ENCODE data around the gene BTBD2. TPM values are rescaled to one million over a fixed set of nuclear protein-coding genes. Genes with fewer than 3 reads are reported as not detected.
"Not testable (repeated sequence)": the region's sequence is repeated elsewhere in the genome, so short reads cannot be mapped to it uniquely, and the experiment has no call there.

BTBD2 gene
- polyA plus RNA-seq, 2 donors, result 40.0 to 48.9 TPM

- H3K9me3 ChIP-seq (ENCODE audit: control insufficient read depth in 2 of 2, insufficient read depth in 1 of 2, low read depth in 1 of 2, low read length in 1 of 2); H3K4me3 ChIP-seq (ENCODE audit: low read depth in 1 of 2, low read length in 2 of 2); H3K4me1 ChIP-seq (ENCODE audit: control insufficient read depth in 2 of 2, insufficient read depth in 2 of 2, low read length in 1 of 2); H3K27me3 ChIP-seq (ENCODE audit: control insufficient read depth in 1 of 2, insufficient read depth in 2 of 2, low read length in 2 of 2); H3K27ac ChIP-seq (ENCODE audit: low read depth in 2 of 2, low read length in 1 of 2): not testable (repeated sequence)
- 78 to 81% methylated on average over 10 of the region's 10 CpGs for WGBS, 2 donors
- H3K36me3 ChIP-seq (ENCODE audit: control insufficient read depth in 2 of 2, insufficient read depth in 2 of 2, low read length in 1 of 2), result peaks cover 17 to 64% of the 10 kb centered on the region in 2 donors
These were observed 27.1 kb downstream of the BTBD2 start for GRCh38 chr19:1988464-1988863.

GRCh38 chr19:1987197-1988187, 28.0 kb downstream of the BTBD2 start:
- Histone ChIP-seq H3K4me3 (ENCODE audit: low read depth in 1 of 2, low read length in 2 of 2) (no peak overlapping the region), H3K36me3 (ENCODE audit: control insufficient read depth in 2 of 2, insufficient read depth in 2 of 2, low read length in 1 of 2) (peaks cover 17 to 58% of the 10 kb centered on the region in 2 donors), H3K4me1 (ENCODE audit: control insufficient read depth in 2 of 2, insufficient read depth in 2 of 2, low read length in 1 of 2) (no peaks in the 10 kb centered on the region), H3K27me3 (ENCODE audit: control insufficient read depth in 1 of 2, insufficient read depth in 2 of 2, low read length in 2 of 2) (no peaks in the 10 kb centered on the region), H3K27ac (ENCODE audit: low read depth in 2 of 2, low read length in 1 of 2) (no peak overlapping the region), H3K9me3 (ENCODE audit: control insufficient read depth in 2 of 2, insufficient read depth in 1 of 2, low read depth in 1 of 2, low read length in 1 of 2) (no peaks in the 10 kb centered on the region)
- 85 to 86% methylated on average over 41 to 42 of the region's 42 CpGs for WGBS, 2 donors

- H3K27ac ChIP-seq (ENCODE audit: low read depth in 2 of 2, low read length in 1 of 2), result no peak overlapping the region
- peaks cover 17 to 60% of the 10 kb centered on the region in 2 donors for H3K36me3 ChIP-seq (ENCODE audit: control insufficient read depth in 2 of 2, insufficient read depth in 2 of 2, low read length in 1 of 2)
- WGBS, 2 donors, result 87% methylated on average over 42 of the region's 42 CpGs
- no peak overlapping the region for H3K4me3 ChIP-seq (ENCODE audit: low read depth in 1 of 2, low read length in 2 of 2)
- H3K9me3 ChIP-seq (ENCODE audit: control insufficient read depth in 2 of 2, insufficient read depth in 1 of 2, low read depth in 1 of 2, low read length in 1 of 2), result no peaks in the 10 kb centered on the region
- no peaks in the 10 kb centered on the region for H3K27me3 ChIP-seq (ENCODE audit: control insufficient read depth in 1 of 2, insufficient read depth in 2 of 2, low read length in 2 of 2)
- no peaks in the 10 kb centered on the region for H3K4me1 ChIP-seq (ENCODE audit: control insufficient read depth in 2 of 2, insufficient read depth in 2 of 2, low read length in 1 of 2)
These were observed 29.0 kb downstream of the BTBD2 start for GRCh38 chr19:1986357-1987162.

- 84% methylated on average over 41 to 44 of the region's 44 CpGs for WGBS, 2 donors
These were observed 29.7 kb downstream of the BTBD2 start for GRCh38 chr19:1985588-1986356.

GRCh38 chr19:1984357-1984756, 31.2 kb downstream of the BTBD2 start:
- no peaks in the 10 kb centered on the region for H3K27me3 ChIP-seq (ENCODE audit: control insufficient read depth in 1 of 2, insufficient read depth in 2 of 2, low read length in 2 of 2)
- no peaks in the 10 kb centered on the region for H3K9me3 ChIP-seq (ENCODE audit: control insufficient read depth in 2 of 2, insufficient read depth in 1 of 2, low read depth in 1 of 2, low read length in 1 of 2)
- H3K4me3 ChIP-seq (ENCODE audit: low read depth in 1 of 2, low read length in 2 of 2), result no peak overlapping the region
- H3K4me1 ChIP-seq (ENCODE audit: control insufficient read depth in 2 of 2, insufficient read depth in 2 of 2, low read length in 1 of 2), result no peaks in the 10 kb centered on the region
- H3K27ac ChIP-seq (ENCODE audit: low read depth in 2 of 2, low read length in 1 of 2), result no peak overlapping the region
- H3K36me3 ChIP-seq (ENCODE audit: control insufficient read depth in 2 of 2, insufficient read depth in 2 of 2, low read length in 1 of 2), result peaks cover 22 to 55% of the 10 kb centered on the region in 2 donors
- WGBS, 2 donors, result 91 to 94% methylated on average over 10 of the region's 10 CpGs

More at GRCh38 chr19:1985588-1986356, 29.7 kb downstream of the BTBD2 start:
- no peaks in the 10 kb centered on the region for H3K9me3 ChIP-seq (ENCODE audit: control insufficient read depth in 2 of 2, insufficient read depth in 1 of 2, low read depth in 1 of 2, low read length in 1 of 2)
- H3K27me3 ChIP-seq (ENCODE audit: control insufficient read depth in 1 of 2, insufficient read depth in 2 of 2, low read length in 2 of 2), result no peaks in the 10 kb centered on the region
- no peak overlapping the region for H3K4me3 ChIP-seq (ENCODE audit: low read depth in 1 of 2, low read length in 2 of 2)
- no peak overlapping the region for H3K27ac ChIP-seq (ENCODE audit: low read depth in 2 of 2, low read length in 1 of 2)
- peaks cover 17 to 58% of the 10 kb centered on the region in 2 donors for H3K36me3 ChIP-seq (ENCODE audit: control insufficient read depth in 2 of 2, insufficient read depth in 2 of 2, low read length in 1 of 2)
- no peaks in the 10 kb centered on the region for H3K4me1 ChIP-seq (ENCODE audit: control insufficient read depth in 2 of 2, insufficient read depth in 2 of 2, low read length in 1 of 2)

- Histone ChIP-seq H3K36me3 (ENCODE audit: control insufficient read depth in 2 of 2, insufficient read depth in 2 of 2, low read length in 1 of 2) (peaks cover 17 to 37% of the 10 kb centered on the region in 2 donors), H3K27me3 (ENCODE audit: control insufficient read depth in 1 of 2, insufficient read depth in 2 of 2, low read length in 2 of 2) (no peaks in the 10 kb centered on the region), H3K9me3 (ENCODE audit: control insufficient read depth in 2 of 2, insufficient read depth in 1 of 2, low read depth in 1 of 2, low read length in 1 of 2) (no peaks in the 10 kb centered on the region), H3K27ac (ENCODE audit: low read depth in 2 of 2, low read length in 1 of 2) (peak overlapping the region in 1 of 2 donors; percentile 43), H3K4me1 (ENCODE audit: control insufficient read depth in 2 of 2, insufficient read depth in 2 of 2, low read length in 1 of 2) (peaks cover 0 to 4% of the 10 kb centered on the region in 2 donors), H3K4me3 (ENCODE audit: low read depth in 1 of 2, low read length in 2 of 2) (no peak overlapping the region)
- 89 to 91% methylated on average over 20 of the region's 20 CpGs for WGBS, 2 donors
These were observed 34.3 kb downstream of the BTBD2 start for GRCh38 chr19:1981253-1981652.

GRCh38 chr19:1980809-1981181, 34.7 kb downstream of the BTBD2 start:
- no peaks in the 10 kb centered on the region for H3K9me3 ChIP-seq (ENCODE audit: control insufficient read depth in 2 of 2, insufficient read depth in 1 of 2, low read depth in 1 of 2, low read length in 1 of 2)
- peaks cover 0 to 4% of the 10 kb centered on the region in 2 donors for H3K4me1 ChIP-seq (ENCODE audit: control insufficient read depth in 2 of 2, insufficient read depth in 2 of 2, low read length in 1 of 2)
- no peak overlapping the region for H3K27ac ChIP-seq (ENCODE audit: low read depth in 2 of 2, low read length in 1 of 2)
- no peak overlapping the region for H3K4me3 ChIP-seq (ENCODE audit: low read depth in 1 of 2, low read length in 2 of 2)
- WGBS, 2 donors, result 93% methylated on average over 30 to 31 of the region's 31 CpGs
- peaks cover 13 to 33% of the 10 kb centered on the region in 2 donors for H3K36me3 ChIP-seq (ENCODE audit: control insufficient read depth in 2 of 2, insufficient read depth in 2 of 2, low read length in 1 of 2)
- no peaks in the 10 kb centered on the region for H3K27me3 ChIP-seq (ENCODE audit: control insufficient read depth in 1 of 2, insufficient read depth in 2 of 2, low read length in 2 of 2)

- Histone ChIP-seq H3K27me3 (ENCODE audit: control insufficient read depth in 1 of 2, insufficient read depth in 2 of 2, low read length in 2 of 2) (no peaks in the 10 kb centered on the region), H3K4me3 (ENCODE audit: low read depth in 1 of 2, low read length in 2 of 2) (no peak overlapping the region), H3K9me3 (ENCODE audit: control insufficient read depth in 2 of 2, insufficient read depth in 1 of 2, low read depth in 1 of 2, low read length in 1 of 2) (no peaks in the 10 kb centered on the region), H3K27ac (ENCODE audit: low read depth in 2 of 2, low read length in 1 of 2) (no peak overlapping the region), H3K4me1 (ENCODE audit: control insufficient read depth in 2 of 2, insufficient read depth in 2 of 2, low read length in 1 of 2) (peaks cover 0 to 4% of the 10 kb centered on the region in 2 donors), H3K36me3 (ENCODE audit: control insufficient read depth in 2 of 2, insufficient read depth in 2 of 2, low read length in 1 of 2) (peaks cover 11 to 35% of the 10 kb centered on the region in 2 donors)
- 83 to 84% methylated on average over 33 to 35 of the region's 35 CpGs for WGBS, 2 donors
These were observed 35.3 kb downstream of the BTBD2 start for GRCh38 chr19:1980091-1980808.

Measured in esophagus (tissue), 2 donors.